Lung (tissue), 5 donors: ENCODE data around the gene SLC45A3. TPM values are rescaled to one million over a fixed set of nuclear protein-coding genes. Genes with fewer than 3 reads are reported as not detected.

Source experiments
- polyA plus RNA-seq, 2 donors: library from polyadenylated mRNA; stranded (reverse); fragments of 200-250 nt; gene quantifications; one replicate each; pipeline ENCODE4 v1.2.1, GENCODE V29; 2013
- small RNA-seq: library from RNA; depleted of rRNA; stranded (forward); fragments of <200 nt; gene quantifications from one replicate; pipeline ENCODE3, GENCODE V24; 2014; ENCODE audit warnings: low replicate concordance
- total RNA-seq, 2 donors: library from RNA; depleted of rRNA in 1 of 2; stranded (reverse); fragments of >200 nt in 1 of 2; gene quantifications; one replicate each; pipeline ENCODE4 v1.2.1, GENCODE V29; 2014 to 2021
- donor health status: Bipolar disorder and iron deficiency.
- donor health status: healthy.
- donor health status: DM: yes; HTN: yes; CAD: no.

The SLC45A3 gene
- total and polyA plus RNA-seq, 4 donors, result 2.1 to 8.6 (median 3.9) TPM

Small RNA genes within 50 kb of the gene (small RNA-seq; reads per million reads assigned to genes)
- gene RF00017, result not detected

Other genes with a start within 250 kb of the SLC45A3 start
- under 1 TPM; 0.55 to 0.74 TPM for gene BLACAT1, start 224.5 kb downstream of the SLC45A3 start, total RNA-seq
- gene BLACAT1, start 224.5 kb downstream of the SLC45A3 start, polyA plus RNA-seq, result under 1 TPM; 0.35 to 0.61 TPM
- 10 to 100 TPM; 10.9 to 19.1 TPM for gene CDK18, start 175.8 kb downstream of the SLC45A3 start, total RNA-seq
- gene CDK18, start 175.8 kb downstream of the SLC45A3 start, polyA plus RNA-seq, result 10 to 100 TPM in 1 of 2 donors, 1 to 10 TPM in 1; 9.7 to 21.0 TPM
- 10 to 100 TPM; 29.3 to 46.7 TPM for gene ELK4, start 48.5 kb downstream of the SLC45A3 start, total RNA-seq
- 1 to 10 TPM; 5.0 to 6.3 TPM for gene ELK4, start 48.5 kb downstream of the SLC45A3 start, polyA plus RNA-seq
- gene NUCKS1, start 69.7 kb upstream of the SLC45A3 start, total RNA-seq, result 100 to 1,000 TPM; 109 to 285 TPM
- gene NUCKS1, start 69.7 kb upstream of the SLC45A3 start, polyA plus RNA-seq, result 10 to 100 TPM; 28.6 to 56.3 TPM
- gene RAB29, start 95.0 kb upstream of the SLC45A3 start, total RNA-seq, result 10 to 100 TPM; 11.4 to 19.5 TPM
- 10 to 100 TPM in 1 of 2 donors, 1 to 10 TPM in 1; 8.7 to 20.0 TPM for gene RAB29, start 95.0 kb upstream of the SLC45A3 start, polyA plus RNA-seq
- 10 to 100 TPM; 25.5 to 26.9 TPM for gene SLC41A1, start 132.7 kb upstream of the SLC45A3 start, total RNA-seq
- 10 to 100 TPM; 11.8 to 19.3 TPM for gene SLC41A1, start 132.7 kb upstream of the SLC45A3 start, polyA plus RNA-seq
- under 1 TPM; 0.28 to 0.48 TPM for gene PM20D1, start 169.6 kb upstream of the SLC45A3 start, total RNA-seq
- gene PM20D1, start 169.6 kb upstream of the SLC45A3 start, polyA plus RNA-seq, result under 1 TPM in 1 of 2 donors, not detected in 1; 0.06 TPM